Effector memory CD4-positive, alpha-beta T cell (primary cell): ENCODE data around the gene NPAT.
"Not testable (repeated sequence)": the region's sequence is repeated elsewhere in the genome, so short reads cannot be mapped to it uniquely, and the experiment has no call there.

Experiments
- DNase-seq, 3 donors: peaks; one replicate each; pipeline ENCODE4 v3.0.0-alpha.2; 2020
- H3K27ac ChIP-seq: 2 replicates; pipeline ENCODE4 v1.7.0; 2013; ENCODE audit warnings: mild to moderate bottlenecking, low read length, moderate library complexity; ENCODE audit not compliant: insufficient read depth, poor library complexity, severe bottlenecking
- H3K27me3 ChIP-seq: replicated peaks from 2 replicates; pipeline ENCODE4 v1.7.0; 2013; ENCODE audit warnings: mild to moderate bottlenecking, low read length; ENCODE audit not compliant: insufficient read depth, control insufficient read depth, poor library complexity, severe bottlenecking
- H3K36me3 ChIP-seq: 2 replicates; pipeline ENCODE4 v1.7.0; 2013; ENCODE audit warnings: mild to moderate bottlenecking, low read length, moderate library complexity; ENCODE audit not compliant: control insufficient read depth, insufficient read depth
- H3K4me1 ChIP-seq: 2 replicates; pipeline ENCODE4 v1.7.0; 2013; ENCODE audit warnings: low read length, mild to moderate bottlenecking; ENCODE audit not compliant: control insufficient read depth, insufficient read depth, poor library complexity, severe bottlenecking
- H3K4me3 ChIP-seq: 2 replicates; pipeline ENCODE4 v1.7.0; 2013; ENCODE audit warnings: low read length, low read depth, mild to moderate bottlenecking; ENCODE audit not compliant: insufficient read depth, poor library complexity, severe bottlenecking
- H3K9me3 ChIP-seq: 2 replicates; pipeline ENCODE4 v1.7.0; 2013; ENCODE audit warnings: mild to moderate bottlenecking, low read length, moderate library complexity; ENCODE audit not compliant: control insufficient read depth

NPAT gene

DNA sequence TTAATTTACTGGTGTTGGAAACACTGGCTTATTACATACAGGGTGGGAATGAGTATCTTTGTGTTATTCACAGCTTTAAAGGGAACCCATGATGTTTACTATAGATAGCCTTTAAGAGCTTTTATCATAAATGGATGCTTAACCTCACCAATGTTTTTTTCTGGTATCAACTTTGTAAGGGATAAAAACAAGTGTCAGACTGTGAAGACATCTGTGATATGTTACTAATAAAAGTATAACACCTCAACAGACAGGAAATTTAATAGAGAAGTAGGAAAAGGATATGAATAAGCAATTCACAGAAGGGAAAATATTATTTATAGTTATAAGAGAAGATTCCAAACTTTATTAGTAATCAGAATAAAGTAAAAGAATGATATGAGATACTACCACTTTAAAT, 54.8 kb downstream of the NPAT start:
- Histone ChIP-seq H3K4me3 (no peak overlapping the region), H3K9me3 (no peaks in the 10 kb centered on the region), H3K36me3 (peaks cover 60% of the 10 kb centered on the region), H3K27me3 (no peaks in the 10 kb centered on the region), H3K4me1 (no peaks in the 10 kb centered on the region), H3K27ac (no peak overlapping the region)
- DNase-seq: no peak

GRCh38 chr11:108162878-108163277, 59.6 kb downstream of the NPAT start:
- H3K27me3 ChIP-seq, H3K9me3 ChIP-seq, DNase-seq, H3K4me1 ChIP-seq, H3K4me3 ChIP-seq, H3K27ac ChIP-seq: not testable (repeated sequence)
- peaks cover 66% of the 10 kb centered on the region for H3K36me3 ChIP-seq

DNA sequence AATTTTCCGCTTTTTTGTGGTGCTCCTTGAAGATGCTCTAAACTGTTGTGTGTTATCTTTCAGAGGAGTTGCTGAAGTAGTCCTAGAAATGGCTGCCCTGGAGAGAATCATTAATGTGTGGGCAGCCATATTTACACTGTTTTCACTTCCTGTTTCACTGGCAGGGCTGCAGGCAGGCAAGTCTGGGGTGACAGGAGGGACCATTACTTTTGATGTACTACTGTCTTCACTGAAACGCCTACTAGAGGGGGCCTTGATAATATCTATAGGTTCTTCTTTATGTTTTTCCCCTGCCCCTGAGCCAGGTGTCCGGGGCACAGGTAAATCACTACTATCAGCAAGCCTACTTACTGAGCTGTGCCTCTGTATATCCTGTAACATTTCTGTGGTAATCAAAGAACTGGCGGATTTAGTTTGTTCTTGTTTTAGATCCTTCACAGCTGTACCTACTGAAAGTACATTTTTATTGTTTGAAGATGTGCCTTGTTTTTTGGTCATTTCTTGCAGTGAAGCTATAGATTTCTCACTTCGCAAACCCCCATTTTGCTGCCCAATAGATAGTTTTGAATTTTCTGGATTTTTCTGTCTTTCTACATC, 61.4 kb downstream of the NPAT start:
- Histone ChIP-seq H3K36me3 (peaks cover 67% of the 10 kb centered on the region), H3K27me3 (no peaks in the 10 kb centered on the region), H3K4me1 (no peaks in the 10 kb centered on the region), H3K4me3 (no peak overlapping the region), H3K27ac (peak overlapping the region; percentile 9), H3K9me3 (no peaks in the 10 kb centered on the region)
- no peak for DNase-seq

DNA sequence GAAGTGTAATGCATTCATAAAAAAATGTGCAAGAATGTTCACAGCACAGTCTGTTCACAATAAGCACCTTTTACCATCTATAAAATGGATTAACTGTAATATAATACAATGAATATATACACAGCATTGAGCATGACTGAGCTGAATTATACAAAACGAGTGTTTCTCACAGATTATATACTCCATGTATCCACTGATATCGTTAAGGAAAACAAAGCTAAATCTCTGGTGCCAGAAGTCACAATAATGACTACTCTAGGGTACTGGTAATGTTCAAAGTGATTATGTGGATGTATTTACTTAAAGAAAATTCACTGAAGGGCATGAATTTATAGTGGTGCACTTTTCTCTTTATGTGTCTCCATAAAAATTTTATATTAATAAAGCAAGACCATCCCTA, 67.8 kb downstream of the NPAT start:
- DNase-seq: no peak
- Histone ChIP-seq H3K4me1 (no peaks in the 10 kb centered on the region), H3K27me3 (no peaks in the 10 kb centered on the region), H3K27ac (no peak overlapping the region), H3K9me3 (no peaks in the 10 kb centered on the region), H3K4me3 (no peak overlapping the region), H3K36me3 (peaks cover 69% of the 10 kb centered on the region)

DNA sequence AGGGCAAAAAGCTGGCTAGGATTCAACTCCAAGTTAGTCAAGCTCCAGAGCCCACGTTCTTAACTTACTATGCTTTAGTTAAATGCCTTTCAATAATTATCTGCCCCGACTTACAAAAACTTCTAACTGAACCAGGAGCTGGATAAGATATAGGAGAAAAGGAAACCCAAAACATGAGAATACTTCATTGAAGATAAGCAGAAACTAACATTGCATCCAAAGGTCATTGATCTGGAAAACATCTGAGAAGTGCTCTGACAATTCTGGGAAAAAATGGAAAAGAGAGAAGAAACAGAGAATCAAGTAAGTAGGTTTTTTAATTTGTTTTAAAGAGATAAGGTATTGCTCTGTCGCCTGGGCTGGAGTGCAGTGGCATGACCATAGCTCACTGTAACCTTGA, 73.9 kb downstream of the NPAT start:
- no peaks in the 10 kb centered on the region for H3K27me3 ChIP-seq
- no peaks in the 10 kb centered on the region for H3K4me1 ChIP-seq

GRCh38 chr11:108147150-108147549, 75.3 kb downstream of the NPAT start:
- Histone ChIP-seq H3K36me3 (peaks cover 63% of the 10 kb centered on the region), H3K4me1 (no peaks in the 10 kb centered on the region), H3K9me3 (no peaks in the 10 kb centered on the region), H3K4me3 (no peak overlapping the region), H3K27me3 (no peaks in the 10 kb centered on the region), H3K27ac (no peak overlapping the region)
- DNase-seq: no peak

More for the DNA sequence above, 73.9 kb downstream of the NPAT start:
- Histone ChIP-seq H3K36me3 (peaks cover 64% of the 10 kb centered on the region), H3K4me3 (no peak overlapping the region), H3K9me3 (no peaks in the 10 kb centered on the region), H3K27ac (no peak overlapping the region)
- no peak for DNase-seq

GRCh38 chr11:108144615-108145014, 77.8 kb downstream of the NPAT start:
- DNase-seq: no peak
- no peaks in the 10 kb centered on the region for H3K9me3 ChIP-seq
- H3K4me1 ChIP-seq: no peaks in the 10 kb centered on the region
- no peaks in the 10 kb centered on the region for H3K27me3 ChIP-seq
- peaks cover 57% of the 10 kb centered on the region for H3K36me3 ChIP-seq
- no peak overlapping the region for H3K27ac ChIP-seq
- H3K4me3 ChIP-seq: no peak overlapping the region

DNA sequence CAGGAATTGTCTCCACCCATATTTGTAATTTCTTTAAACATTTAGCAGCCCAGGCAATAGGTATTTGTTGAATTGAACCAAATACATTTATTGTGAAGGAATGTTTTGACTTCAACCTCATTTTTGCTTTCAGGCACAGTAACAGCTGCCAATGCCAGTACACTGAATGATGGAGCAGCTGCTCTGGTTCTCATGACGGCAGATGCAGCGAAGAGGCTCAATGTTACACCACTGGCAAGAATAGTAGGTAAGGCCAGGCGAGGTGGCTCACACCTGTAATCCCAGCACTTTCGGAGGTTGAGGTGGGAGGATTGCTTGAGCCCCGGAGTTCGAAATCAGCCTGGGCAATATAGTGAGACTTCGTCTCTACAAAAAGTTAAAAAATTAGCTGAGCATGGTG, 80.1 kb downstream of the NPAT start:
- no peak for DNase-seq
- Histone ChIP-seq H3K4me1 (no peaks in the 10 kb centered on the region), H3K27ac (no peak overlapping the region), H3K9me3 (no peaks in the 10 kb centered on the region), H3K27me3 (no peaks in the 10 kb centered on the region), H3K36me3 (peaks cover 41% of the 10 kb centered on the region), H3K4me3 (no peak overlapping the region)

GRCh38 chr11:108137212-108137611, 85.2 kb downstream of the NPAT start:
- H3K36me3 ChIP-seq: peaks cover 31% of the 10 kb centered on the region
- H3K27me3 ChIP-seq: no peaks in the 10 kb centered on the region
- no peaks in the 10 kb centered on the region for H3K4me1 ChIP-seq
- no peak overlapping the region for H3K27ac ChIP-seq
- H3K9me3 ChIP-seq: no peaks in the 10 kb centered on the region
- no peak for DNase-seq
- H3K4me3 ChIP-seq: no peak overlapping the region

DNA sequence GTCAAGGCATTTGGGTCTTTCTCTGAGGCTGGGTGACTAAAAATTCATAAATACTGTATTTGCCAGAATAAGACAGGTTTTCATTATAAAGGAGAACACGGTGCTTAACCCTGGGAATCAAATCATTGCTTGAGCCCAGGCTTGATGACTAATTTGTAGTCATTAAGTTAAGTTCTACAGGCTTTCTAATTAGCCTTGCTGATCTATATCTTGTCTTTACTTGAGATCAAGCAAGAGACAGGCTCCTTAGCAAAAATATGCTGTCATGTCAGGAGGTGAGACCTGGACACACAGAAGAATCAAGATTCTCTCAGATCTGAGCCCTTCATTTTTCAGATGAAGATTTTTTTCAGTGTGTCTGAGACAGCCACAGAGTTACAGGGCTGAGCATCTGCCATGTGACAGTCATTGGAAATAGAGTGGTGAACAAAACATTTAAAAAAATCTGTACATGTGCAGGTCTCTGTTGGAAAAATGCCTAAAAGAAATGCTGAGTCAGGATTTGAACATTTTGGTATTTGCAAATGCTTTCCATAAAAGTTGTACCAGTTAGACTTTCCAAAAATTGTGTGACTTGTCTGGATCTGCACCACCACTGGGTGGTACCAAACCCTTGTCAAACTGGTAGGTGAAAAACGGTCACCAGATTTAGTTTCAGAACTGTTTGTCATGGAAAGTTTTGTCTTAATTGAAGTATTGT, 86.4 kb downstream of the NPAT start:
- Histone ChIP-seq H3K27me3 (no peaks in the 10 kb centered on the region), H3K4me1 (no peaks in the 10 kb centered on the region), H3K27ac (no peak overlapping the region), H3K4me3 (no peak overlapping the region), H3K36me3 (peaks cover 29% of the 10 kb centered on the region), H3K9me3 (no peaks in the 10 kb centered on the region)
- no peak for DNase-seq
